GM19099 (cell line): ENCODE results near the gene PDZK1IP1.

Experiments used
- POLR2A ChIP-seq: IDR thresholded peaks from 3 replicates; pipeline ENCODE4 v1.6.1; 2011; ENCODE audit warnings: low read depth; ENCODE audit not compliant: insufficient read length; ENCODE audit errors: extremely low read depth

The PDZK1IP1 gene

GRCh38 chr1:47227341-47228232 lies 37.8 kb upstream of the PDZK1IP1 start:
- no peak for TF ChIP-seq POLR2A

- no peak for TF ChIP-seq POLR2A
Measured at GRCh38 chr1:47226839-47227215, 37.0 kb upstream of the PDZK1IP1 start.

GRCh38 chr1:47226121-47226838 lies 36.4 kb upstream of the PDZK1IP1 start:
- no peak for TF ChIP-seq POLR2A

GRCh38 chr1:47225430-47226100 lies 35.7 kb upstream of the PDZK1IP1 start:
- TF ChIP-seq POLR2A, result no peak

GRCh38 chr1:47224676-47225399 lies 35.0 kb upstream of the PDZK1IP1 start:
- no peak for TF ChIP-seq POLR2A

GRCh38 chr1:47223921-47224675 lies 34.3 kb upstream of the PDZK1IP1 start:
- no peak for TF ChIP-seq POLR2A

GRCh38 chr1:47223174-47223920 lies 33.5 kb upstream of the PDZK1IP1 start:
- no peak for TF ChIP-seq POLR2A

GRCh38 chr1:47222476-47222875 lies 32.6 kb upstream of the PDZK1IP1 start:
- no peak for TF ChIP-seq POLR2A

- TF ChIP-seq POLR2A, result no peak
Measured at GRCh38 chr1:47219590-47220220, 29.9 kb upstream of the PDZK1IP1 start.

- no peak for TF ChIP-seq POLR2A
Measured at GRCh38 chr1:47219001-47219400, 29.2 kb upstream of the PDZK1IP1 start.

GRCh38 chr1:47216278-47217059 lies 26.6 kb upstream of the PDZK1IP1 start:
- no peak for TF ChIP-seq POLR2A

GRCh38 chr1:47215713-47216112 lies 25.9 kb upstream of the PDZK1IP1 start:
- no peak for TF ChIP-seq POLR2A
